DND-41 (cell line): ENCODE data around the gene ABHD17C.

Experiments used
- CTCF ChIP-seq: IDR thresholded peaks from 2 replicates; pipeline ENCODE4 v1.5.1; 2012; ENCODE audit warnings: borderline replicate concordance, low read length, moderate library complexity, mild to moderate bottlenecking; ENCODE audit not compliant: poor library complexity, severe bottlenecking; ENCODE audit errors: extremely low read depth
- EZH2 ChIP-seq: IDR thresholded peaks from 3 replicates; pipeline ENCODE4 v1.6.1; 2012; ENCODE audit warnings: borderline replicate concordance, low read depth, mild to moderate bottlenecking, moderate library complexity, low read length, inconsistent platforms; ENCODE audit not compliant: severe bottlenecking

GRCh38 chr15:80730387-80730786 is 35.3 kb downstream of the ABHD17C start:
- TF ChIP-seq EZH2 = no peak
- no peak for TF ChIP-seq CTCF
